Stimulated activated CD8-positive, alpha-beta memory T cell treated with anti-CD3 and anti-CD28 coated beads, Interleukin-2, amount 100 ng/mL, for 48 hours (primary cell): ENCODE results near the gene TMEM269.

Experiments
- DNase-seq, 2 donors: peaks; one replicate each; pipeline ENCODE4 v3.0.0-alpha.2; 2020; ENCODE audit warnings: low read depth in 2 of 2

The TMEM269 gene, protein sequence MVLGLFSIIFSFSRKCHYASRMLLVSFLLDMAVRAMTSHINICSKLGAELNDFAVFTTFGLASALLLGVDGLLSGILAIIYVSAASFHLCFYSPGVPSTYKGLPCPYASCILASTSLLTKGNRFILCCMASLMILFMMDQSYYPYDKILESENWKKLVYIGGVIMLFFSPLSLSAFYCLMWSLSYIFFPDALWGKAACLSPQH

DNA sequence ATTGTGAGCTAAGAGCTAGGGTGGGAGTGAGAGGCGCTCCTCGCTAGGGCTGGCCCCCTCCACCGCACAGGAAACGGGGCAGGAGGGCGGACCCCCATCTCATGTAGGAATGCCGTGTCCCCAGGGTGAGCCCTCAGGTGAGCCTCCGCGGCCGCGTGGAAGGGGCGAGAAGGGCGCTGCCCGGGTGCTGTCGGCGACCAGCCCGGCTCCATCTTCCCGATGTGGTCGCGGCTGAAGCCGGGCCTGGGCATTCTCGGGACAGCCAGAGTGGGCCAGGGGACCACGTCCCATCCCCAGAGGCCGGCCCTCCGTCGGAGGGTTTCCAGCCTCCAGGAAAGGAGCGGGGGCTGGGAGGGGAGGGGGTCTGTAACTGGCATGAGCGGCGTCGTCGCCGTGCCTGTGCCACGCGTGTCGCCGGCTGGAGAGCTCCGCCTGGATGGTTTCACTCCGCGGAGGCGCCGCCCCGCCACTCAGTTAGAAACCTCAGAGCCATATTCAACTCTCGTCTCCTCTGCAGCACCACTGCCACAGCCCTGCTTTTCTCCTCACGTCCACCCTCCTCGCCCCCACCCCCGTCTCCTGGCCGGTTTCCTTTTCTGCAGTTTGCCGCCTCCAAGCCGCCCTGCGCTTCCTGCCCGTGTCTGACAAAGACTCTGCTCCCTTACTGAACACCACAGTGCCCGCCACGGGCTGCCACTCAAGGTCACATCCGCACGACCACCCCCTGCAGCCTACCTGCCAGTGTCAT, at the start of gene TMEM269:
Gene TMEM269 (plus strand): TSS at position 46 of the 748 bp plus-strand sequence. CDS start 4,903 bp downstream, outside the sequence.
- DNase-seq: peak in 1 of 2 donors; percentile 18

DNA sequence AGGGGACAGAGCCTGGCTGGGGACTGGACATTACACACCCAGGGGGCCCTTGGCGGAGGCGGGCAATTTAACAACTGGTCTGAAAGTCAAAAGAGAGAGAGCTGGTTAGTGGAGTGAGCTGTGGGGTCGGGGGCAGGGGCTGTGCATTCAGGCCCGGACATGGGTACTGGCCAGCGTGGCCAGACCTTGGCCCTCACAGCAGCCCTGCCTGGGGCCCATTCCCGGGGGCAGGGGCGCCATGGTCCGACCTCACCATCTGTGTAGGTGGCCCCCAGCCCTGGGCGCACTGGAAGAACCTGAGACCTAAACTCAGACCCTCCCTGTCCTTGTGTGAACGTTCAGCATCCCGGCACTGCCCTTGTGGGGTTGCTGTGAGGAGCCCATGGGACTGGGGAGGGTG, 49.7 kb upstream of the TMEM269 start:
- DNase-seq: no peak

DNA sequence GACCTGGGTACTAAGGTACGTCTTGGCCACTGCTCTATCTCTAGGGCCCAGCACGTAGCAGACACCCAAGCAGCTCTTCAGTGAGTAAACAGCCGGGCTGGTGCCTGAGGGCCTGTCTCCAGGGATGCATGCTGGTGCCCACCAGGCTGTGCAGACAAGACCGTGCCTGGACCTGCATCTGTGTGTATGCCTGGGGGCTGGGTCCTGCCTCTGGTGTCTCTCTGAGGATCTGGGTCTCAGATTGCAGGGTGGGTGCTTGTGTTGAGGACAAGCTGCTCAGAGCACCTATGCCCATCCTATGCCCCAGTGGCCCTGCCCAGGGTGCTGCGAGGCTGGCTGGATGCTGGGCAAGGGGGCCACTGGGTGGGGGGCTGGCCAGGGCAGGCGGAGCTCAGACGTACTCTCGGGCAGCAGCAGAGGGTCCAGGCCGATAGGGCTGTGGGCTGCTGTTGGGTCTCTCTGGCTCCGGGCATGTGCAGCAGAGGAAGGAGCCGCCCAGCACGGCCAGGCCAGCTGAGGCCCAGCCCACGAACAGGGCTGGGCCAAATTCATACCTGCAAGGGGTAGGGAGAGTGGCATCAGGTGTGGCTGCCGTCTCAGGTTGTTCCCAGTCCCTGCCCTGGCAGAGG, 49.2 kb upstream of the TMEM269 start:
- DNase-seq: no peak

DNA sequence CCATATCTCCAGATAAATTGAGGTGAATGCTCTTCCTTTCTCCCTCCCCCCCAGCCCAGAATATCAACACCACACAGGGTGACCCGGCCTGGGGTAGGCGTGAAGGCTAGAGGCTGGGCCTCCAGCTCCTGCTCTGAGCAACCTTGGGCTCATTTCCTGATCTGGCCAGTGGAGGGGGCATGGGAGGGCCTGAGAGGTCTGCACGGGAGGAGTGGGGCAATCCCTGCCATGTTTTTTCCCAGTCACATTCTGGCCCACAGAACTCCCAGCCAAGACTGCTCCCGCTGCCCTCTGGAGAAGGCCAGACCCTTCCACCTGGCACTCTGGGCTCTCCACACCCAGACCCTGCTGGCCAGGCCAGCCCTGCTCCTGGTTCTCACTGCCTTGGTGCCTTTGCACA, 48.6 kb upstream of the TMEM269 start:
- DNase-seq: no peak

DNA sequence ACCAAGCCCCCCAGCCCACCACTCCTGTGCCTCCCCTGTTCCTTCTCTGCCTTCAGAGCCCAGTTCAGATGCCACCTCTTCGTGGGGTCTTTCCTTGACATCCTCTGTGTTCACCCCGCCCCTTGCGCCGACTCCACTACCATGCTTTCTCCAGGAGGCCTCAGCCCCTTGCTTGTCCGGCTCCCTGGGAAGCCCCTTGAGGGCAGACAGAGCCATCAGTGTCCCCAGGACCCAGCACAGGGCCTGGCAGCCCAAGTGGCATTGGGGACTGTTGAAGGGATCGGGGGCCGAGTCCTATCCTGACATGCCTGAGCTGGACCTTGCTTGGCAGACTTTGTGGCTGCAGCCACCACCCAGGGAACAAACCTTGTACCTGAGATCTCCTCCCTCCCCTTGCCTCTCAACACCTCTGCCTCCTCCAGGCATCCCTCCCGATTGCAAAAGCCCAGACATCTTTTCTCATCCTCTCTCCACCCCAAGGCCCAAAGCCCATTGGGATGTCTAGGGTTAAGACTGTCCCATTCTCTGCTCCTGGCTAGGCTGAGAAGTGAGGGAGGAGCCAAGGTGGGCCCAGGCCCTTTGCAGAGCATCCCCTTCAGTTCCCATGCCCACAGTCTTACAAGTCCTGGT, 48.1 kb upstream of the TMEM269 start:
- no peak for DNase-seq

DNA sequence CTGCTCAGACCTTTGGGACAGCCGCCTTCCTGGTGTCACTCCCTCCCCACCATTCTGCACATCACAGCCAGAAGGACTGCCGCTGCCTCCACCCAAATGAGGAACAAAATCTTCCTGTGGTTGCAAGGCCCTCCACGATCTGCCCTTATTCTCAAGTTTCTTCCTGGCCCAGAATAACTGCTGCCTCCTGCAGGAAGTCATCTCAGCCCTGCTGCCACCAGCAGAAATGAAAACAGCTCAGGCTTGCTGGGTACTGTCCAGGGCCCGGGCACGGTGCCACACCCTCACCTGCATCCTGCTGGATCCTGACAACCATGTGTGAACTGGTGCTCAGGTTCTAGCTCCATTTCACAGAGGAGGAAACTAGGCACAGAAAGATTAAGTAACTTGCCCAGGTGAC, 47.5 kb upstream of the TMEM269 start:
- no peak for DNase-seq

DNA sequence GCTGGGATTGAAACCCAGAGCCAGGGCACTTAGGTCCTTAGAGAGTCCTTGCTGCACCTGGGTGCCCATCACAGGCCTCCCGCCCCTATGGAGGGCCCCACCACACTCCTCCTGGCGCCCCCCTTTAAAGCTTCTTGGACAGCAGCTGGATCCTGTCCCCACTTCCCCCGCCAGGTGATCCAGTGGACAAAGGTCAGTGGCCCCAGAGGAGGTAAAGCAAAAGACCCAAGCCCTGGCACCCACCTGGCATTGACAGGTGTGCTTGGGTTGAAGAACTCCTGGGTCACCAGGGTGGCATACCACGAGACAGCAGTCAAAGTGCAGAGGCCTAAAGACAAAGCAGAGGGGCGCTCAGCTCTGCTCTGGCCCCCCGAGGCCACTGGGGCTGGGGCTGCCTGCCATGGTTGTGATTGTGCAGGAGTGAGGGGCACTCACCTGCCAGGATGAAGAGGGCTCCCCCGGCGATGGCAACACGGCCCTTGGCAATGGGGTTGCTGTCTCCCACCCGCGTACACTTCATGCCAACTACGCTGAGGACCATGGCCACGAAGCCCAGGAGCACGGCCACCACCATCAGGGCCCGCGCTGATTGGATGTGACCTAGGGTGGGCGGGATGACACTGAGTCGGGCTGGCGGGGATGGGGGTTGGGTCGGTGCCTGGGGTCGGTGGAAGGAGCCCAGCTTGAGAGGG, 46.7 kb upstream of the TMEM269 start:
- no peak for DNase-seq

DNA sequence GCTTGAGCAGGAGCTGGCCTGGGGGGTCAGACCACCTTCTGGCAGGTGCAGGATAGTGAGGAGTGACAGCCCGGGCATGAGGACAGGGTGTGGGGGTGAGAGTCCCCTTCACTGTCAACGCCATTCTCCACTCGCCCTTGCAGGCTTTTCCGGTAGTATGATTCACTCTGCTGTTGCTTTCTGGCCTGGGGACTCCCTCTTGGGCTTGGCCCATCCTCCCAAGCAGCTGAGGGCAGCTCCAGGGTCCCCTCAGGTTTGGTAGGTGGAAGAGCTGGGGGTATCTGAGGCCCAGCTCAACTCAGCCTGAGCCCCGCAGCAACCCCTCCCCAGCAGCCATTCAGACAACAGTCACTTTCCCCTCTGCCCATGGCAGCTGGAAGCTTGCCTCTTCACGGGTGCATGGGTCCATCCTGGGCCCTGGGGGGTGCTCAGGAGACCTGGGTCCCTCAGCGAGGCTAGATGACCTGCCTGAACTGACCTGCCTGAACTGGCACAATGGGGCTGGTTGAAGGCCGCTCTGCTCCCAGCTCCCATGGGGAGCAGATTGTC, 46.0 kb upstream of the TMEM269 start:
- no peak for DNase-seq

DNA sequence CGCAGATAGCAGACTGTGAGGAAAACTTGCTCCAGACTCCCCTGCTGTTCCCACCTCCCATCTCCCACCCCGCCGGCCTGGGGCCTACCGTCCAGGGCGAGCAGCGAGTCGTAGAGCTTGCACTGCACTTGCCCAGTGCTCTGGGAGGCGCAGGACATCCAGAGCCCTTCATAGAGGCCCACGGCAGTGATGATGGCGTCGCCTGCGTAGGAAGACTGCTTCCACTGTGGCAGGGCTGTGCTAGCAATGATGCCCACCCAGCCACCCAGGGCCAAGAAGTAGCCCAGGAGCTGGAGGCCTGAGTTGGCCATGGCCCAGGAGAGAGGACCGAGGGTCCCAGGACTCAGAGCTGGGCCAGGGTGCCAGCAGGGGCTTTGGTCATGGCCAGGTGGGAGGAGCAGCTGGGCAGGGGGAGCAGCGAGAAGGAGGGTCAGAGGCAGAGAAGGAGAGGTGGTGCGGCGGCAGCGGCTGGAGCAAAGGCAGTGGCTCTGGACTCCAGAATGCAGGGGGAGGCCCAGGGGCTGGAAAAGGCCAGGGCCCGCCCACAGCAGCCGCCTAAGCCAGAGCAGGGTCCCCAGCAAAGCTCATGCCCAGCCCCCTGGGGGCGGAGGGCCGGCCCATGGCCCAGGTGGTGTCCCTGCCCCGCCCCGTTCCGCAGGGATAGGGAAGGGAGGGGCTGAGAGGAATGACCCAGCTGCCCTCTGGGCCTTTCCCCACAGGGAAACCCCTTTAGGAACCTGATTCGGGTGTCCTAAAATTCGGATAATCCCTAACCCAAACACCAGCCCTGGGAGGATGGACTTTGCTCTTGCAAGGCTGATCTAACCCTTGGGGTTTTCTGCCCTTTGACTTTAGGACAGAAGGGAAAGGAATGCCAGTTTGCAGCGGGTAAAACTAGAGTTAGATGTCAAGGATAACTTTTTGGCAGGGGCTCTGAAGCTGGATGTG, 44.8 kb upstream of the TMEM269 start, which contains the start of gene CLDN19:
Gene CLDN19 (minus strand): TSS at position 484 of the 948 bp plus-strand sequence. CDS start 173 bp downstream, at position 311.
- no peak for DNase-seq

DNA sequence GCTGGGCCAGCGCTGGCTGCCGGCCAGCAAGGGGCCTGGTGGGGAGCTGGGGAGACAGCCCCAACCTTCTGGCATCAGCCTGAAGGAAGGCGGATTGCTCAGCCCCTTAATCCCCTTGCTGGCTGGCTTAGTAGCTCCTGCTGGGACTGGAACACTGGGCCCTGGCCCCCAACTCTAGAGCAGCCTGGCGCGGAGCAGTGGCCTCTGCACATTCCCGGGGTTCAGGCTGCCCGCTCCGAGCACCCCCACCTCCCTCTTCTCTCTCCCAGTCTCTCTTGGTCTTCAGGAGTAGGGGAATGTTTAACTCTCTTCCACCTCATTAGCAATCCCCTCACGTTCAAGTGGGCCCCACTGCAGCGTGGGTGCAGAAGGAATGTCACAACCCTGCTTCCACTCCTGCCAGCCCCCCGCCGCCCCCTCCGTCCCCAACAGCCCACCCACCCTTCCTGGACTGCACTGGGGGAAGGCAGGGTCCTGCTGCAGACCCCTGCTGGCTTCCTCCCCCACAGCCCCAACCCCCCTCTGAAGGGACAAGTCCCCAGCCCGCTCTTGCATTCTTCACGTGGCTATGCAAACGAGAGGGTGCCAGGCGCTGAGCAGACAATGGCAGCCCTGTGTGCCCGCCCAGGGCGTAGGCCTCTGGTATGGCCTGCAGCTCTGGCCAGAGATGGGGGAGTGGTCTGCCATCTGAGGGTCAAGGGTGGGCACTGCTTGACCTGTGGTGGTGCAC, 43.8 kb upstream of the TMEM269 start:
- DNase-seq: no peak

DNA sequence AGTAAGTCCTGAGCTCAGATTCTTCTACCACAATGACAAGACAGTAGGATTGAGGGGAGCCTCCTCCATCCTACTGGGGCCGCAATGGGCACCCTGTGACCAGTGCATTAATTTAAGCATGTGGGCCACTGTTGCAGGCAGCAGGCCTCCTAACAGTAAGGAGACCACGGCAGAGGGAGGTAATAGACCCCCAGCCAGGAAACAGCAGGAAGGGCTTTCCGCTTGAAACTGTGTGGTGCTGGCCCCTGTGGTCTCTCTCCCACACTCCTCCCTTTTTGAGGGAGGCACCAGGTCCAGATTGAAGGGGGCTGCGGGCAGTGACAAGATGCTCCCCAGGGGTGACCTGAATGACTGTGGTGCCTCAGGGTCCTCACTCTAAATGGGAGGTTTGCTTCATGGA, 43.1 kb upstream of the TMEM269 start:
- DNase-seq: no peak

DNA sequence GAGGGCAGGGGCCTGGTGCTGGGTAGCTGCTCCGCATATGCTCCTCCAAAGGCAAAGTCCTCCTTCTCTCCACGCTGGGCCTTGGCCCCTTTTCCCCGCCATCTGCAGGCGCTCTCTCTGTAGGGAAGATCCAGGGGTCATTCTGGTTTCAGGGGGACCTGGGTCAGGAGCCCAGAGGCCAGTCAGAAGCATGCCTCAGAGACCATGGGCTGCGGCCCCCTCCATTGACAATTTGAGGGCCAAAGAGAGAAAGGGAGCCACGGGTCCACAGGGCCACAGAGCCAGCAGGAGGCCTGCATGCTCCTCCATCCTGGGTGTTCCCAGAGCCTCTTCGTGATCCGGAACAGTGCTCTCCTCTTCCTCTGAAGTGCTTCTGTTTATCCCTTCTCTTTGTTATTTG, 42.6 kb upstream of the TMEM269 start:
- DNase-seq: no peak

DNA sequence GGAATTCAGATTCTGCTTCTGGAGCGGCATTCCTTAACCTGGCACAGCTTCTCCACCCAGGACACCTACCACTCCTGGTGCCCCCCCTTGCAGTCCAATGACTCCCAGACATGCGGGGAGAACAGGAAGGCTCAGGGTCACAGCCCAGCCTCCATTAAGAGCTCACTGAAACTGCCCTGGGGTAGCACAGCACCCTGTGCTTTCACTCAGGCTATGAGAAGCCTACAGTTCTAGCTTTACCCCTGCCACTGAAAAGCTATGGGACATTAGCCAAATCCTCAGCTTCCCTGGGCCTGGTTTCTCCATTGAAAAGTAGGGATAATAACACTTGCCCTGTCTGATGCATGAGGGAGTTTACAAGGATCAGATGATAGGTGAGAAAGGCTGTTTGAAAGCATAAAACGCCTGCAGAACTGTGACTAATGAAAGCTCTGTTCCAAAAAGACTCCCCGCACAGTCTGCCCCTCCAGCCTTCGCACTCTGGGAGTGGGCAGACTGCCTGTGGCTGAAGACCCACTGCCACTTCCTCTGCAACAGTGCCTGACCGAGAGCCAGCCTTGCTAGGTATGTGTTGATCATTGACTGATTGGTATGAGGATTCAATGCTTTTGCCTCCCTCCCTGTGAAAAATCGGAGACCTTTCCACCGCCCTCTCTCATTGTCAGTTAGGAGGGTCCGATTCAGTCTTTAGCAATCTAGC, 42.0 kb upstream of the TMEM269 start:
- DNase-seq: no peak

DNA sequence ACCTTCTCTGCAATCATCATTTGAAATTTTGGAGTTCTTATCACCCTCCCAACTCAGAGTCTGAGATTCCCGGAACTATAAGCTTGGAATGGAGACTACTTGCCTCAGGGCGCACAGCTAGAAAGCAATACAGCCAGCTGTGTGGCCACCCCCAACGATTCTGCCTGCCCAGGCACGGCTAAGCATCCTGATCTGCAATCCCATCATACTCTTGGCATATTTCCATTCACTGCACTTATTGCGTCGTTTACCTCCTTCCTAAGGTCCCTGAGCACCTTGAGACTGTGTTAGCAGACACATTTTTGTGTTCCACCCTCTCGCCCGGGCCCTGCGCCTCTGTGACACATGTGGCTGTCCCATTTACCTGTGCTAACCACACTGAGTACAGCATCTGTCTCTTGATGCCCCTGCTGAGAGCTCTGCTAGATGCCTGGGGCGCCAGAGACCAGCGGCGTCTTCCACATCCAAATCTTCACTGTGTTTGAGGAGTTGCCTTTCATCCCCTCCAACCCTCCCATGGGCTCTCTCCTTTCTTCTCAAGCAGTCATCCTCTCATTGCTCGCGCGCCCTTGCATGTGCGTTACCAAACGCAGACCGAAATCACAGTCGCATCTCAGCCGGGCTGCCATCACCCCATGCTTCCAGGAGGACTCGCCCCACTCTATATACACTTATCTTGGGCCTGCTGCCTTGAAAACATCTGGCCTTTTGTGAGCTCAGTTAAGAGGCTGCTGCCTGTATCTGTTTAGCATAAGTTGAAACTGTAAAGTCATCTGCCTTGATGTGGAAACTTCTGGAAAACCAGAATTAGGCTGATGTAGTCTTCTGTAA, 41.3 kb upstream of the TMEM269 start:
- DNase-seq: no peak

DNA sequence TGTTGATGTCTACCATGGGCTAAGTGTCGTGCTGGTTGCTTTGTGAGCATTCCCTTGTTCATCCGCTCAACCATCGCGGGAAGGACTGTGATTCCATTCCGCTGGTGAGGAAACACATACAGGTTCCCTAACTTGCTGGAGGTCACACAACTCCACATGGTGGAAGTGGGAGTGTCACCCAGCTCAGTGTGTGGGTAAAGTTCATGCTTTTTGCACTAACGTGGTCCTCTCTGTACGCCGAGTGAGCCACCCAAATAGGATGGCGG, 40.7 kb upstream of the TMEM269 start:
- no peak for DNase-seq

DNA sequence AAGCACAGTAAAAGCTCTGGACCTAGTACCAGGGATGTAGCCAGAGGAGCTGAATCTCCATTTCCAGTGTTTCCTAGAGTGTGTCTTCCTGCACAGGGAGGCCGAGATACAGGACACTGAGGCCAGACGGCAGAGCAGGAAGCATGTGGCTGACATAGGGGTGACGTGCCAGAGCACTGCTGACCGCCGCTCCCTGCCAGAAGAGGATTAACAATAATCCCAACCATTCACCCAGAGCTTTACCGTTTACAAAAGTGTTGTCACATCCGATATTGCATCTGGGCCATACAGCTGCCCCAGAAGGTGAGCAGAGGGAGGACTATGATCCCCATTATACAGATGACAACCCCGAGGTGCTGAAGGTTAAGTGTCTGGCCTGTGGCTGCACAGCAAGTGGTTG, 38.9 kb upstream of the TMEM269 start:
- no peak for DNase-seq

DNA sequence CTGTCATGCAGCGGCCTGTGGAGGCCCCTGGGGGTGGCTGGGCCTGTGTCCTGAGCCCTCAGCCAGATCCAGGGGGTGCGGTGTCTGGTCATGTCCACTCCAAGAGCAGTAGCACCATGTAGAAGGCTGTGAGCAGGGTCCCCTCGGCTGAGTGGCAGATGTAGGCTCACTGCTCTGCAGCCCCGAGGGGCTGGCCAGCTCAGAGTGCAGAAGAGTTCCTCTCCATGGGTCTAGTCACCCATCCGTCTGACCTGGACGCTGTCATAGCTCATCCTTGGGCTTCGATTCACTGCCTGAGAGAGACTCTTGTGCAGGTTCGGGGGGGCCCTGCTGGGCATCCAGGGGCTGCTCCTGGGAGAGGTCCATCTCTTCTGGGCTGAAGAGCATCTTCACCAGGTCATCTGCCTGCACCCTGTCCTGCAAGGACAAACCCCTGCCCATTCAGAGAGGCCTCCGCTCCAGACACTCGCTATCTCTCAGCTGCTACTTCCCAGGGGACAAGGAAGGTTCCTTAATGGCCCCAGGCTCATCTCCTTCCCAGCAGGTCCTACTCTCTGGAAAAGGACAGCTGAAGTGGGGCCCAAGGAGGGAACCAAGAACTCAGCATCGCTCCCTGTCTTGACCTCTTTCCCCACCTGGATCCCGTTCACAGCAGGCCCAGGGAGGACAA, 38.2 kb upstream of the TMEM269 start:
- no peak for DNase-seq

DNA sequence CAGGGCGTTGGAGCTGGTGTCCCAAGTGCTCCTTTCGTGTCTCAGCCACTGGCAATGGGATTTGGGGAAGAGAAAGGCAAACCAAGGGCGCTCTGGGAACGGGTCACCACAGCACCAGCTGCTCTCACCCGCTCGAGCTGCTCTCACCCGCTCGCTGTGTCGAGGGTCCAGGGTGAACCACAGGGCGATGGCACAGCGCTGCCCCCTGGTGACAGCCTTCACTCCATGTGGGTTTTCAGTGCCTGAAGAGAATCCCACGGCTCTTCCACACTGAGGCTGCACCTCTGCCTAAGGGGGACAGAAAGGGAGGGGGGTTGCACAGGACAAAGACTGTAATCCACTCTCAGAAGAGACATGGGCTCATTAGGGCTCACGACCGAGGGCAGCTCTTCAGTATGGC, 37.7 kb upstream of the TMEM269 start:
- peak in 1 of 2 donors; percentile 38 for DNase-seq
